Stimulated activated CD4-positive, alpha-beta T cell treated with anti-CD3 and anti-CD28 coated beads, TNF-alpha, amount 100 ng/mL, for 1 hour (primary cell): ENCODE measurements around the gene RAP1B.

Source experiments
- DNase-seq, 3 donors: peaks; one replicate each; pipeline ENCODE4 v3.0.0-alpha.2; 2020; ENCODE audit warnings: low read depth in 3 of 3, low spot score in 1 of 3

Gene RAP1B

GRCh38 chr12:68695454-68695853, 84.8 kb downstream of the RAP1B start:
- DNase-seq: no peak

DNA sequence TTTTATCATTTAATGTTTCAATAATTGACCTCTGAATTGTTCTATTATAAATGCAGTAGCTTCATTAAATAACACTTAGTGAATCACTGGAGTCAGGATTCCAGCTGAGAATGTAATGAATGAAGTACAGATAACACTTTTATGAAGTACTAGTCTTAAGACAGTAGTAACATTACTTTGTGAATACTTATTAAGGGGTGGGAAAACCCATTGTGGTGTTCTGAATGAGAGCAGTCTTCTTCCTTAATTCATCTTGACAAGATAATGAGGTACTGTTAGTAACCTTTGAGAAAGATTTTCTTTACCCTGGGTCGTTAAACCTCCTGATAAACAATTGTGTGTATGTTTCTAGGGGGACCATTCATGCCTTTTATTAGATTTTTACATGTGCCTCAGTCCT, 88.8 kb downstream of the RAP1B start:
- DNase-seq: no peak
